Keratinocyte (primary cell): ENCODE measurements around the gene TLE1.

Experiments
- EZH2 ChIP-seq: IDR thresholded peaks from one replicate; pipeline ENCODE4 v1.6.1; 2012; ENCODE audit warnings: inconsistent platforms, mild to moderate bottlenecking, low read length, moderate library complexity
- TF ChIP-seq, protein P1 (sequence below), 3 experiments: IDR thresholded peaks in 1 of 3; conservative IDR thresholded peaks in 1 of 3; optimal IDR thresholded peaks in 1 of 3; 2 replicates in 2 of 3; 3 replicates in 1 of 3; pipeline versions ENCODE3 to v1.5.1; 2011; ENCODE audit warnings: low read length in 3 of 3, mild to moderate bottlenecking in 3 of 3, moderate library complexity in 2 of 3, control low read depth in 1 of 3, inconsistent platforms in 1 of 3; ENCODE audit not compliant: insufficient read depth in 2 of 3; ENCODE audit errors: extremely low read depth in 1 of 3

DNA sequence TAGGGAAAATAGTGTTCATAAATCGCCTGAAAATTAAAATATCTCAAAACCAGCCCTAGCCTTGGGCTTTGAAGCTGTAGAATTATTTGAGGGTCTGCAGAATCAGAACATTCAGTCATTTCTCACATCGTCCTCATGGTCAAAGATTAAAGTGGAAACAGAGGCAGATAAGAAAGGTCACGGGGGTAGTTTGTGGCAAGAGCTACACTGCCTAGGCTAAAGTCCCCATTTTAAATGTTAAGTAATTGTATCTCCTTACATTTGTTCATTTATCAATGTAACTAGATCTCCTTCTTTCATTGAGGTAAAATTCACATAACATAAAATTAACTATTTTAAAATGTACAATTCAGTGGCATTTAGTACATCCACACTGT is 139.2 kb downstream of the TLE1 start:
- TF ChIP-seq, protein P1, sequence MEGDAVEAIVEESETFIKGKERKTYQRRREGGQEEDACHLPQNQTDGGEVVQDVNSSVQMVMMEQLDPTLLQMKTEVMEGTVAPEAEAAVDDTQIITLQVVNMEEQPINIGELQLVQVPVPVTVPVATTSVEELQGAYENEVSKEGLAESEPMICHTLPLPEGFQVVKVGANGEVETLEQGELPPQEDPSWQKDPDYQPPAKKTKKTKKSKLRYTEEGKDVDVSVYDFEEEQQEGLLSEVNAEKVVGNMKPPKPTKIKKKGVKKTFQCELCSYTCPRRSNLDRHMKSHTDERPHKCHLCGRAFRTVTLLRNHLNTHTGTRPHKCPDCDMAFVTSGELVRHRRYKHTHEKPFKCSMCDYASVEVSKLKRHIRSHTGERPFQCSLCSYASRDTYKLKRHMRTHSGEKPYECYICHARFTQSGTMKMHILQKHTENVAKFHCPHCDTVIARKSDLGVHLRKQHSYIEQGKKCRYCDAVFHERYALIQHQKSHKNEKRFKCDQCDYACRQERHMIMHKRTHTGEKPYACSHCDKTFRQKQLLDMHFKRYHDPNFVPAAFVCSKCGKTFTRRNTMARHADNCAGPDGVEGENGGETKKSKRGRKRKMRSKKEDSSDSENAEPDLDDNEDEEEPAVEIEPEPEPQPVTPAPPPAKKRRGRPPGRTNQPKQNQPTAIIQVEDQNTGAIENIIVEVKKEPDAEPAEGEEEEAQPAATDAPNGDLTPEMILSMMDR (optimal IDR thresholded peaks at IDR 0.05 in 1 of 3, IDR thresholded peaks at IDR 0.05 in 1 of 3, conservative IDR thresholded peaks at IDR 0.05 in 1 of 3; ENCODE audit: extremely low read depth in 1 of 3, insufficient read depth in 2 of 3, low read length in 3 of 3), result no peak
- TF ChIP-seq EZH2, result no peak
